C4-2B (cell line): ENCODE measurements around the gene DCLK1.

Experiments
- H3K27ac ChIP-seq: fragments of 450-650 bp; 2 replicates; pipeline ENCODE4 v1.5.1; 2017
- ZFX ChIP-seq: fragments of 450-650 bp; IDR thresholded peaks from 2 replicates; pipeline ENCODE4 v1.6.1; 2017
- TF ChIP-seq, protein P1 (sequence below): fragments of 450-650 bp; conservative IDR thresholded peaks from 2 replicates; pipeline ENCODE4 v1.5.1; 2017; ENCODE audit warnings: mild to moderate bottlenecking

Gene DCLK1

DNA sequence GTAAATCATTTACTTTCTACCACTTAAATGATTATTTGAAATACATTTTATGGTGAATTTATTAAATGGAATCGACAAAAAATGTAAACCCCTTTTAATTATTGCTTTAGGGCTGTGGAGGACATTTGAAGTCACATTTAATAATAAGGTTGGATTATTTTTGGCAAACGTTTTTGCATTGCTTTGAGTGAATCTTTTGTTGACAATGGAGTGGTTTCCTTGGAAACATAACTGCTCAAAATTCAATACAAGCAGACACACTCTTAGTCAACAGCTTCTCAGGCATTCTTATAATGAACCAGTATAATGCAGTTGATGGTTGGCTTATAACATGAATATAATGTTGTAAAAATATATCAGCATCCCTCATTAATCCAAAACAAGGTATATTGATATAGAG, 104.7 kb downstream of the DCLK1 start:
- no peak for TF ChIP-seq ZFX
- TF ChIP-seq, protein P1, sequence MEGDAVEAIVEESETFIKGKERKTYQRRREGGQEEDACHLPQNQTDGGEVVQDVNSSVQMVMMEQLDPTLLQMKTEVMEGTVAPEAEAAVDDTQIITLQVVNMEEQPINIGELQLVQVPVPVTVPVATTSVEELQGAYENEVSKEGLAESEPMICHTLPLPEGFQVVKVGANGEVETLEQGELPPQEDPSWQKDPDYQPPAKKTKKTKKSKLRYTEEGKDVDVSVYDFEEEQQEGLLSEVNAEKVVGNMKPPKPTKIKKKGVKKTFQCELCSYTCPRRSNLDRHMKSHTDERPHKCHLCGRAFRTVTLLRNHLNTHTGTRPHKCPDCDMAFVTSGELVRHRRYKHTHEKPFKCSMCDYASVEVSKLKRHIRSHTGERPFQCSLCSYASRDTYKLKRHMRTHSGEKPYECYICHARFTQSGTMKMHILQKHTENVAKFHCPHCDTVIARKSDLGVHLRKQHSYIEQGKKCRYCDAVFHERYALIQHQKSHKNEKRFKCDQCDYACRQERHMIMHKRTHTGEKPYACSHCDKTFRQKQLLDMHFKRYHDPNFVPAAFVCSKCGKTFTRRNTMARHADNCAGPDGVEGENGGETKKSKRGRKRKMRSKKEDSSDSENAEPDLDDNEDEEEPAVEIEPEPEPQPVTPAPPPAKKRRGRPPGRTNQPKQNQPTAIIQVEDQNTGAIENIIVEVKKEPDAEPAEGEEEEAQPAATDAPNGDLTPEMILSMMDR = no peak
- no peak overlapping the region for H3K27ac ChIP-seq

DNA sequence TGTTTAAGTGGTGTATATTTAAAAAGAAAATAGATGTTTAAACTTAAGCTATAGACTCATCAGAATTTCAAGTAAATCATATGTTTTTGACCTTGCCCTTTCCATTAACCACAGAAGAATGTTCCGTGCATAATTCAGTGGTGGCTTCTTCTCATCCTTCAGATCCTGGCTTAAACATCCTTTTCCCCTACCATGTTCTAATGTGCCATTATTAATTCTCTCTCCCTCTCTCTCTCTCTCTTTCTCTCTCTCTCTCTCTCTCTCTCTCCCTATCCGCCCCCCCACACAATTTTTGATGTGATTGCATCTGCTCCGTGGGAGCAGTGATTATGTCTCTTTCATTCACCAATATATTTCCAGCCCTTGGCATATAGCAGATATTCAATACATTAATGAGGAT, 116.4 kb downstream of the DCLK1 start:
- H3K27ac ChIP-seq = no peak overlapping the region
- TF ChIP-seq, protein P1 = no peak
- no peak for TF ChIP-seq ZFX

DNA sequence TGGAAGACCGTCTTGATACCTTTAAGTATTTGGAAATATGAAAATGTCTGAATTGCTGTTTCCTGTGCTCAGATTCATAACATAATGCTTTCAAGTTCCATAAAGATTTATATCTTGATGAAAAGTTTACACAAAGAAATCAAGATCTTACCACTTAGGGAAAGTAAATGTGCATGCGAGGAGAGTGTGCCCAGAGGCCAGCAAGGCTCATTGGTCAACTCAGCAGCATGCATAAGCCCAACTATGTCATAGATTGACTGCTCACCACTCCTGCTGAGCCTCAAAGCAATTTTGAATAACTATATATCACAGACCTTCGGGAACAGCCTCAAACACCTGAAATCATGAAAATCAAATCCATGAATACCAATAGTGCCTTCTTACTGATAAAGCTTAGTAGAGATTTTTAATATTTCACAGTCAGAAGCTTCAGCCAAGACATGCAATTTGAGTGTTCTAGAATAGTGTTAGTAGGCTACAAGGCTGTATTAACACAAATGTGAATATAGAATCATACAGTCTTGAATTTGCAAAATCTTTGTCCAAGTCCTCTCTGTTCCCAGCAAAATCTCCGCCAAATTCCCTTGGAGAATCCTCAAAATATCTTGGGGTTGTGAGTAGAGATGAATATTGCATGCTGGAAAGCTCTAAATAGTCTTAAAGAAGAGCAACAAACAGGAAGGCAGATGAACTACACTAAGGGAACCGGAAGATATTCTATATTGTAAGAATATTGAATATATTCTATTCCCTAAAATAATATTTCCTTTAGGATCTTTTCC, 124.1 kb downstream of the DCLK1 start:
- peak overlapping the region; percentile 44; the same call in 1 of the 2 replicates for H3K27ac ChIP-seq
- TF ChIP-seq ZFX = no peak
- TF ChIP-seq, protein P1 = no peak

DNA sequence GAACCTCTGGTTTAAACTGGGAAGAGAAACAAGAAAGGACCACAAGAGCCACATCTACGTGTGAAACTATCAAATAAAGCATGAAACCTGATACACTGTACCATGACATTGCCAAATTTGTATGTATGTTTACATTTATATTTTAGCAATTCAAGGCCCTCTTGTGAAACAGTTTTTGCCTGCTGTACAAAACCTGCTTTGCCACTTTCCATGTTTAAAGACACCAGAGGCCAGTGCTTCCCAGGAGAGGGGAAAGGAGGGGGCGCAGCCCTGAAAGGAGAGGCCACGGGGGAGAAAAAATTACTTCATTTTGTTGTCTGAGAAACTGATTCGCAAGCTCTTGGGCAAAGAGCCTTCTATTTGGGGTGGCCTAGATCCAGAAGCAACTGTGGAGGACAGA, 124.8 kb downstream of the DCLK1 start:
- H3K27ac ChIP-seq = peak overlapping the region; percentile 44; the same call in 1 of the 2 replicates

DNA sequence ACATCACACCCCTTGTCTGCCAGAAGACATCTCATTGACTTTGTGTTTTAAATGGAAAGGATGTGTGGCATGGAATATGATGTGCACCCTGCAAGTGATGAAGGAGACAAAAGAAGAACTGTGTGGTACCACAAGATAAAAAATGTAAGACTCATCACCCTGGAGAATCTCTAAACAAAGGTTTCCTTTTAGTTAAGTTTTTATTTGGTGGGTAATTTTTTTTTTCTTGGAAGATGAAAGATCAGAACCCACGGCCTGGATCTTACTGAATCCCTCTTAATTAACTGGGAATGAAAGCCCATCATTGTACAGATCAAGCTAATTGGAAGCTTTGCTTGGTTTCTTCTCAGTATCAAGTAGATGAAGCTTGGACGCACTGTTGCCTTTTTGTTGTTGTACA, 129.6 kb downstream of the DCLK1 start:
- no peak for TF ChIP-seq ZFX
- TF ChIP-seq, protein P1 = no peak
- H3K27ac ChIP-seq = no peak overlapping the region

More for the DNA sequence above, 124.8 kb downstream of the DCLK1 start:
- TF ChIP-seq ZFX = no peak
- TF ChIP-seq, protein P1 = no peak

DNA sequence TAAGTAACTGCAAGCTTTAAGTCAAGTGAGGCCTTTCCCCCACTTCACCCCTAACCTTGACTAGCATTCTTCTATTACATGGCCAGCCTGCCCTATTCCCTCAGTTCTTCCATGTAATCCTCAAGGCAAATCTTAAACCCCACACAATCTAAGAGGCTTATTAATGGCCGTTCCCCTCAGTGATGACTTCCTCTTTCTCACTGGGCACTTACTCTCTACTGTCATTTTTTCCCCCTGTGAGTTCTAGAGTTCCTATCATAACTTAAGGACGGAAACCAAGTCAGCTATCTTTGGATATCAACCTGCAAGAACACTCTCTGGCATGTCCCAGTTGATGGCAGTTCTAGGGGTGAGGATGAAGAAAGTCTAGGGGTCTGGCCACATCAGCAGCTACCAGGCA, 131.2 kb downstream of the DCLK1 start:
- no peak overlapping the region for H3K27ac ChIP-seq
- TF ChIP-seq ZFX = no peak
- TF ChIP-seq, protein P1 = no peak

DNA sequence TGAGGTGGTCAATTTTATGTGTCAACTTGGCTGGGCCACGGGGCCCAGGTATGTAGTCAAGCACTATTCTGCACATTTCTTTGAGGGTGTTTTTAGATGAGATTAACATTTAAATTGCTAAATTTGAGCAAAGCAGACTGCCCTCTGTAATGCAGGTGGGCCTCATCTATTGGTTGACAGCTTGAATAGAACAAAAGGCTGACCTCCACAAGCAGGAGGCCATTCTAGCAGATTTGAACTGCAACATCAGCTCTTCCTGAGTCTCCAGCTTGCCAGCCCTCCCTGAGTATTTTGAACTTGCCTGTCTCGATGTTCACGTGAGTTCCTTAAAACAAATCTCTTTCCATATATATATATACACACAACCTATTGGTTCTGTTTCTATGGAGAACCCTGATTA, 134.8 kb downstream of the DCLK1 start:
- TF ChIP-seq, protein P1 = no peak
- TF ChIP-seq ZFX = no peak
- H3K27ac ChIP-seq = no peak overlapping the region
